A549 (cell line): Measurements from ENCODE around the gene MAGOH. TPM values are rescaled to one million over a fixed set of nuclear protein-coding genes. Genes with fewer than 3 reads are reported as not detected.

Experiments
- ATAC-seq, 2 experiments: fragments of 200-7000 bp in 1 of 2; fragments of >200 bp in 1 of 2; cut with Nextera tagmentation in 1 of 2; cut with Tn5 transposase in 1 of 2; 3 replicates each; pipeline versions ENCODE4 v1.8.0 to v1.9.1; 2018 to 2020; ENCODE audit warnings: mild to moderate bottlenecking in 1 of 2, moderate library complexity in 1 of 2
- CTCF ChIA-PET: fragments of 300-600 bp; sonication (Branson Sonifier 250); formaldehyde crosslinking; extraction: SDS; loops from one replicate; lab custom pipeline; 2021; ENCODE audit warnings: antibody characterized with exemption, inconsistent platforms; lab: Yijun Ruan, JAX
- POLR2A ChIA-PET: fragments of 350-600 bp; formaldehyde crosslinking; extraction: SDS; loops from one replicate; lab custom pipeline; 2021; ENCODE audit warnings: antibody characterized with exemption, inconsistent platforms; lab: Yijun Ruan, JAX
- DNase-seq, 2 experiments: peaks; one replicate each; pipeline versions ENCODE4 v3.0.0 to v3.0.0-alpha.2; 2011 to 2016; ENCODE audit warnings: low read depth in 1 of 2, low spot score in 1 of 2
- FAIRE-seq: peaks from 2 replicates; lab custom pipeline; 2011; peaks lifted over from hg19 to GRCh38; lab: Jason Lieb, UNC
- H3K27ac ChIP-seq, 2 experiments: fragments of >200 bp; sonication (Bioruptor Twin); formaldehyde crosslinking; 3 replicates each; pipeline ENCODE4 v1.5.1; 2016 to 2017
- H3K4me1 ChIP-seq: fragments of >200 bp; sonication (Bioruptor Twin); formaldehyde crosslinking; 3 replicates; pipeline ENCODE4 v1.6.1; 2016
- H3K4me2 ChIP-seq: fragments of >200 bp; sonication (Bioruptor Twin); formaldehyde crosslinking; 3 replicates; pipeline ENCODE4 v1.6.1; 2016
- H3K4me3 ChIP-seq: fragments of >200 bp; sonication (Bioruptor Twin); formaldehyde crosslinking; 3 replicates; pipeline ENCODE4 v1.5.1; 2016
- H3K9me3 ChIP-seq: fragments of >200 bp; sonication (Bioruptor Twin); formaldehyde crosslinking; 3 replicates; pipeline ENCODE4 v1.6.1; 2016
- CHD2 ChIP-seq: fragments of 150-350 bp; IDR thresholded peaks from 2 replicates; pipeline ENCODE4 v1.6.1; 2014; ENCODE audit warnings: low read length; ENCODE audit not compliant: partially characterized antibody
- E2F6 ChIP-seq: IDR thresholded peaks from 2 replicates; pipeline ENCODE4 v1.6.1; 2012; ENCODE audit warnings: low read depth, borderline replicate concordance
- FOSB ChIP-seq: fragments of 250-450 bp; sonication (Bioruptor Pico); IDR thresholded peaks from 2 replicates; pipeline ENCODE4 v1.5.0; 2020; ENCODE audit warnings: mild to moderate bottlenecking, moderate library complexity
- FOXS1 ChIP-seq: fragments of 250-450 bp; sonication (Bioruptor Pico); IDR thresholded peaks from 2 replicates; pipeline ENCODE4 v1.5.0; 2020; ENCODE audit warnings: mild to moderate bottlenecking, moderate library complexity
- HEYL ChIP-seq: fragments of 250-450 bp; sonication (Bioruptor Pico); IDR thresholded peaks from 2 replicates; pipeline ENCODE4 v1.8.0; 2021; ENCODE audit warnings: mild to moderate bottlenecking, moderate library complexity
- HMGXB4 ChIP-seq: fragments of 250-450 bp; sonication (Bioruptor Pico); IDR thresholded peaks from 2 replicates; pipeline ENCODE4 v1.5.0; 2021; ENCODE audit warnings: mild to moderate bottlenecking, moderate library complexity, borderline replicate concordance
- HOXB5 ChIP-seq: fragments of 250-450 bp; sonication (Bioruptor Pico); IDR thresholded peaks from 2 replicates; pipeline ENCODE4 v1.5.0; 2020; ENCODE audit warnings: mild to moderate bottlenecking, moderate library complexity
- JUNB ChIP-seq: fragments of >200 bp; sonication (Bioruptor Twin); formaldehyde crosslinking; IDR thresholded peaks from 2 replicates; pipeline ENCODE4 v1.6.1; 2016
- KDM1A ChIP-seq: fragments of 200-600 bp; sonication (generic); IDR thresholded peaks from 2 replicates; pipeline ENCODE4 v1.6.1; 2016; ENCODE audit warnings: low read depth, mild to moderate bottlenecking
- NFE2L2 ChIP-seq: fragments of 150-350 bp; conservative IDR thresholded peaks from 2 replicates; pipeline ENCODE4 v1.6.1; 2014; ENCODE audit warnings: low read length
- PBX3 ChIP-seq: IDR thresholded peaks from 2 replicates; pipeline ENCODE4 v1.6.1; 2012
- POLR2A ChIP-seq: IDR thresholded peaks from 2 replicates; pipeline ENCODE4 v1.6.1; 2012; ENCODE audit warnings: mild to moderate bottlenecking, low read length
- POLR2AphosphoS2 ChIP-seq: conservative IDR thresholded peaks from 2 replicates; pipeline ENCODE4 v1.6.1; 2012; ENCODE audit warnings: low read length, improper control_type of control experiment, inconsistent platforms
- RARB ChIP-seq: fragments of 250-450 bp; sonication (Bioruptor Pico); IDR thresholded peaks from 2 replicates; pipeline ENCODE4 v1.8.0; 2021; ENCODE audit warnings: mild to moderate bottlenecking, moderate library complexity
- REST ChIP-seq: fragments of 200-600 bp; sonication (generic); IDR thresholded peaks from 2 replicates; pipeline ENCODE4 v1.6.1; 2016; ENCODE audit warnings: antibody characterized with exemption, mild to moderate bottlenecking, moderate library complexity
- SMC3 ChIP-seq: fragments of >200 bp; sonication (Bioruptor Twin); formaldehyde crosslinking; IDR thresholded peaks from 3 replicates; pipeline ENCODE4 v1.6.1; 2018; ENCODE audit warnings: inconsistent platforms
- SREBF2 ChIP-seq: fragments of 450-650 bp; IDR thresholded peaks from 2 replicates; pipeline ENCODE4 v1.6.1; 2014; ENCODE audit warnings: mild to moderate bottlenecking, moderate library complexity
- ZFP36 ChIP-seq: fragments of 450-650 bp; IDR thresholded peaks from 2 replicates; pipeline ENCODE4 v1.6.1; 2014; ENCODE audit warnings: borderline replicate concordance; ENCODE audit not compliant: partially characterized antibody
- WGBS: methylation state at CpG from one replicate; pipeline ENCODE4 v1.1.6; 2017; ENCODE audit errors: missing lambda C conversion rate; 5-methylcytosine and 5-hydroxymethylcytosine counted together
- polyA plus RNA-seq, 4 experiments: library from polyadenylated mRNA; depleted of rRNA in 3 of 4; stranded (reverse); fragments of >200 nt; fragmentation: RNase III in 1 of 4; extraction: RNeasy Plus Mini Kit Qiagen cat#74134 plus additional on column Dnase treatment in 1 of 4; gene quantifications; 2 replicates in 3 of 4; 3 replicates in 1 of 4; pipeline ENCODE4 v1.2.3, GENCODE V29; 2011 to 2017
- TF ChIP-seq, protein P1 (sequence below): fragments of 250-450 bp; sonication (Bioruptor Pico); IDR thresholded peaks from 2 replicates; pipeline ENCODE4 v1.5.0; 2020; ENCODE audit warnings: low read depth, mild to moderate bottlenecking, moderate library complexity

MAGOH gene
- polyA plus RNA-seq, 2 of the 4 experiments (the other 2 are of a cell fraction): 80.2 to 139 TPM

DNA sequence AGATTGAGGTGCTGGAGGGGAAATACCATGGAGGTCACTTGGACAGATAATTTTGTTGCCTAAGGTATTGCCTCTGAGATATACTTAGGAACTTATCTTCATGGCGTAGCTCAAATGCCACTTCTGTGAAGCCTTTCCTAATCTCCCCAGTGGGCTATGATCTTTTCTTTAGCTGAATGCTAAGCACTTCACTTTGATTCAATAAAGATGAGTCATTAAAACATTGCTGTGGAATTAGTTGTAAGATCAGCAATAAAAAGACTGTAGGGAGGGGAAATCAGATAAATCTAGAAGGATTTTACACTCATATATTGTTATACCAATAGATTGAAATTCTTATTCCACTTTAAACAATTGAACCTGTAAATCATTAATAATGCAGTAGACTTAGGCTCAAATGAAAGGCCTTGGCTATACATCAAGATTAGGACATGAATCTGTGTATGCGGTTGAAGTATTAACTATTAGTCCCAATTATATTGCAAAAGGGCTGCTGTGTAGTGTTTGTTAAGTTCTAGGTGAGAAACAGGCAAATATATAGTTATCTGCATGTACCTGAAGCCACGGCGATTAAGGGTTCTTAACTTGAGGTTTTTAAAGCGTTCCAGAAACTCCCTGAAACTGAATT, 19.2 kb upstream of the MAGOH start:
- H3K4me3 ChIP-seq: no peak overlapping the region
- no peak overlapping the region for H3K27ac ChIP-seq
- H3K4me1 ChIP-seq: no peaks in the 10 kb centered on the region
- CTCF ChIA-PET: interaction anchor here (0.6 to 2.1 kb wide), 4 partner anchors 9 to 502 kb away, joined by 3 to 9 read pairs (median 4); no protein-coding TSS in a partner anchor
- no peak for FAIRE-seq
- POLR2A ChIA-PET: no interaction called here
- no peak for ATAC-seq
- no peaks in the 10 kb centered on the region for H3K9me3 ChIP-seq
- no peak for TF ChIP-seq E2F6
- TF ChIP-seq FOXS1 (CRISPR knock-in tag): no peak
- TF ChIP-seq FOSB (CRISPR knock-in tag): no peak
- no peak for TF ChIP-seq POLR2AphosphoS2
- no peak for TF ChIP-seq CHD2
- no peak for TF ChIP-seq HOXB5
- TF ChIP-seq RARB: no peak
- no peak for TF ChIP-seq SREBF2
- TF ChIP-seq HEYL (CRISPR knock-in tag): no peak
- TF ChIP-seq KDM1A: no peak
- no peak for TF ChIP-seq PBX3
- no peak for TF ChIP-seq POLR2A
- TF ChIP-seq SMC3: no peak
- no peak for TF ChIP-seq ZFP36
- TF ChIP-seq, protein P1, sequence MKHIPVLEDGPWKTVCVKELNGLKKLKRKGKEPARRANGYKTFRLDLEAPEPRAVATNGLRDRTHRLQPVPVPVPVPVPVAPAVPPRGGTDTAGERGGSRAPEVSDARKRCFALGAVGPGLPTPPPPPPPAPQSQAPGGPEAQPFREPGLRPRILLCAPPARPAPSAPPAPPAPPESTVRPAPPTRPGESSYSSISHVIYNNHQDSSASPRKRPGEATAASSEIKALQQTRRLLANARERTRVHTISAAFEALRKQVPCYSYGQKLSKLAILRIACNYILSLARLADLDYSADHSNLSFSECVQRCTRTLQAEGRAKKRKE (CRISPR knock-in tag): no peak
- TF ChIP-seq HMGXB4: no peak
- TF ChIP-seq JUNB: no peak
- TF ChIP-seq NFE2L2: no peak
- no peak for TF ChIP-seq REST
- no peak overlapping the region for H3K4me2 ChIP-seq
- WGBS: 91% methylated on average over 5 of the region's 5 CpGs
- DNase-seq: no peak
